PC-3 (cell line): ENCODE measurements around the gene VAV3. TPM values are rescaled to one million over a fixed set of nuclear protein-coding genes. Genes with fewer than 3 reads are reported as not detected.

Source experiments
- ATAC-seq: fragments of 200-7000 bp; cut with Tn5 transposase; 2 replicates; pipeline ENCODE4 v1.9.1; 2020; ENCODE audit warnings: mild to moderate bottlenecking, moderate library complexity
- BruUV-seq: library from RNA; stranded (reverse); fragments of 400-500 nt; replicated peaks from 2 replicates; lab custom pipeline; 2021; lab: Mats Ljungman, UMichigan
- CTCF ChIA-PET: fragments of 300-600 bp; sonication (Branson Sonifier 250); formaldehyde crosslinking; loops from one replicate; lab custom pipeline; 2022; ENCODE audit warnings: antibody characterized with exemption; lab: Charles Lee
- POLR2A ChIA-PET: fragments of 300-600 bp; sonication (Branson Sonifier 250); formaldehyde crosslinking; loops from one replicate; lab custom pipeline; 2022; ENCODE audit warnings: antibody characterized with exemption; ENCODE audit not compliant: unreplicated experiment; lab: Charles Lee
- DNase-seq: peaks from one replicate; pipeline ENCODE4 v3.0.0-alpha.2; 2015
- H2AFZ ChIP-seq: fragments of 300-600 bp; sonication (generic); 2 replicates; pipeline ENCODE4 v1.6.0; 2016; ENCODE audit warnings: antibody characterized with exemption, low read length
- H3F3A ChIP-seq: fragments of 300-600 bp; sonication (generic); one replicate; pipeline ENCODE4 v1.6.0; 2017; ENCODE audit warnings: antibody characterized with exemption, low read length, control low read depth, mild to moderate bottlenecking; ENCODE audit not compliant: unreplicated experiment
- H3K27ac ChIP-seq: fragments of 300-600 bp; sonication (generic); 2 replicates; pipeline ENCODE4 v1.5.1; 2016; ENCODE audit warnings: mild to moderate bottlenecking, low read length
- H3K27me3 ChIP-seq: fragments of 300-600 bp; sonication (generic); 2 replicates; pipeline ENCODE4 v1.6.1; 2016; ENCODE audit warnings: low read length, mixed read lengths
- H3K36me3 ChIP-seq: fragments of 300-600 bp; sonication (generic); 2 replicates; pipeline ENCODE4 v1.6.1; 2016; ENCODE audit warnings: low read depth, mixed run types, low read length, mixed read lengths
- H3K4me1 ChIP-seq: fragments of 300-600 bp; sonication (generic); 2 replicates; pipeline ENCODE4 v1.5.1; 2016; ENCODE audit warnings: low read length; ENCODE audit not compliant: insufficient read depth
- H3K4me2 ChIP-seq: fragments of 300-600 bp; sonication (generic); 2 replicates; pipeline ENCODE4 v1.6.0; 2016; ENCODE audit warnings: low read length
- H3K4me3 ChIP-seq: fragments of 300-600 bp; sonication (generic); 2 replicates; pipeline ENCODE4 v1.5.1; 2016; ENCODE audit warnings: mild to moderate bottlenecking, low read length, mixed read lengths
- H3K79me2 ChIP-seq: fragments of 300-600 bp; sonication (generic); 2 replicates; pipeline ENCODE4 v1.6.1; 2017; ENCODE audit warnings: low read length, mixed read lengths
- H3K9ac ChIP-seq: fragments of 300-600 bp; sonication (generic); 2 replicates; pipeline ENCODE4 v1.6.0; 2016; ENCODE audit warnings: mild to moderate bottlenecking, low read length
- H3K9me2 ChIP-seq: fragments of 300-600 bp; sonication (generic); replicated peaks from 2 replicates; pipeline ENCODE4 v1.6.1; 2016; ENCODE audit warnings: mixed run types, low read length, mixed read lengths
- H3K9me3 ChIP-seq: fragments of 300-600 bp; sonication (generic); 2 replicates; pipeline ENCODE4 v1.6.1; 2016; ENCODE audit warnings: low read length, mixed read lengths
- H4K20me1 ChIP-seq: fragments of 300-600 bp; sonication (generic); 2 replicates; pipeline ENCODE4 v1.6.1; 2016; ENCODE audit warnings: low read length, mixed read lengths
- EZH2 ChIP-seq: fragments of 300-600 bp; sonication (generic); IDR thresholded peaks from one replicate; pipeline ENCODE4 v1.6.1; 2017; ENCODE audit warnings: antibody characterized with exemption, mild to moderate bottlenecking, low read length; ENCODE audit not compliant: unreplicated experiment
- EZH2phosphoT487 ChIP-seq: fragments of 300-600 bp; sonication (generic); IDR thresholded peaks from 2 replicates; pipeline ENCODE4 v1.6.1; 2018; ENCODE audit warnings: mild to moderate bottlenecking, antibody characterized with exemption, low read length, borderline replicate concordance
- intact Hi-C: fragments of 100-400 bp; cut with micrococcal nuclease; formaldehyde crosslinking; loops from 2 replicates; pipeline ENCODE4 v1.9.0; 2023
- total RNA-seq: library from RNA; depleted of rRNA; stranded (reverse); fragments of >200 nt; gene quantifications from 2 replicates; pipeline ENCODE4 v1.2.3, GENCODE V29; 2014
- TF ChIP-seq, protein P1 (sequence below): fragments of 300-600 bp; sonication (generic); conservative IDR thresholded peaks from 2 replicates; pipeline ENCODE4 v1.5.1; 2017; ENCODE audit warnings: antibody characterized with exemption, low read depth, mild to moderate bottlenecking, low read length

Gene VAV3
- total RNA-seq, 1 experiment from 2014 or later = 0.73 TPM

- Histone ChIP-seq H3K27me3 (no peaks in the 10 kb centered on the region), H4K20me1 (no peaks in the 10 kb centered on the region), H3K36me3 (no peaks in the 10 kb centered on the region), H3K4me3 (no peak overlapping the region), H2AFZ (no peak overlapping the region), H3K4me2 (no peak overlapping the region), H3K4me1 (peaks cover 14% of the 10 kb centered on the region), H3K27ac (no peak overlapping the region), H3K79me2 (no peaks in the 10 kb centered on the region), H3F3A (no peaks in the 10 kb centered on the region), H3K9me2 (no peaks in the 10 kb centered on the region), H3K9me3 (no peaks in the 10 kb centered on the region), H3K9ac (no peak overlapping the region)
- ATAC-seq (no peak), DNase-seq (no peak)
- TF ChIP-seq, protein P1, sequence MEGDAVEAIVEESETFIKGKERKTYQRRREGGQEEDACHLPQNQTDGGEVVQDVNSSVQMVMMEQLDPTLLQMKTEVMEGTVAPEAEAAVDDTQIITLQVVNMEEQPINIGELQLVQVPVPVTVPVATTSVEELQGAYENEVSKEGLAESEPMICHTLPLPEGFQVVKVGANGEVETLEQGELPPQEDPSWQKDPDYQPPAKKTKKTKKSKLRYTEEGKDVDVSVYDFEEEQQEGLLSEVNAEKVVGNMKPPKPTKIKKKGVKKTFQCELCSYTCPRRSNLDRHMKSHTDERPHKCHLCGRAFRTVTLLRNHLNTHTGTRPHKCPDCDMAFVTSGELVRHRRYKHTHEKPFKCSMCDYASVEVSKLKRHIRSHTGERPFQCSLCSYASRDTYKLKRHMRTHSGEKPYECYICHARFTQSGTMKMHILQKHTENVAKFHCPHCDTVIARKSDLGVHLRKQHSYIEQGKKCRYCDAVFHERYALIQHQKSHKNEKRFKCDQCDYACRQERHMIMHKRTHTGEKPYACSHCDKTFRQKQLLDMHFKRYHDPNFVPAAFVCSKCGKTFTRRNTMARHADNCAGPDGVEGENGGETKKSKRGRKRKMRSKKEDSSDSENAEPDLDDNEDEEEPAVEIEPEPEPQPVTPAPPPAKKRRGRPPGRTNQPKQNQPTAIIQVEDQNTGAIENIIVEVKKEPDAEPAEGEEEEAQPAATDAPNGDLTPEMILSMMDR = no peak
- TF ChIP-seq EZH2 = no peak
- no peak for TF ChIP-seq EZH2phosphoT487
- POLR2A ChIA-PET = no interaction called here
- CTCF ChIA-PET = no interaction called here
- intact Hi-C loops = no loop called here
- BruUV-seq = no TSS peak
Measured at GRCh38 chr1:107548276-107548675, 416.7 kb downstream of the VAV3 start.

- no TSS peak for BruUV-seq
- H3F3A ChIP-seq = no peaks in the 10 kb centered on the region
- H3K9ac ChIP-seq = no peak overlapping the region
- no peak overlapping the region for H3K4me2 ChIP-seq
- no peak for ATAC-seq
- no peaks in the 10 kb centered on the region for H3K36me3 ChIP-seq
- H3K4me1 ChIP-seq = peaks cover 14% of the 10 kb centered on the region
- H3K27ac ChIP-seq = no peak overlapping the region
- H3K4me3 ChIP-seq = no peak overlapping the region
- no peak overlapping the region for H2AFZ ChIP-seq
- no peaks in the 10 kb centered on the region for H3K79me2 ChIP-seq
- no peaks in the 10 kb centered on the region for H3K9me3 ChIP-seq
- CTCF ChIA-PET = no interaction called here
- TF ChIP-seq, protein P1 = no peak
- no peak for TF ChIP-seq EZH2
- no peak for TF ChIP-seq EZH2phosphoT487
- H3K27me3 ChIP-seq = no peaks in the 10 kb centered on the region
- H3K9me2 ChIP-seq = no peaks in the 10 kb centered on the region
- H4K20me1 ChIP-seq = no peaks in the 10 kb centered on the region
- intact Hi-C loops = no loop called here
- DNase-seq = no peak
- POLR2A ChIA-PET = no interaction called here
Measured at GRCh38 chr1:107547363-107548155, 417.4 kb downstream of the VAV3 start.

GRCh38 chr1:107546576-107546975, 418.4 kb downstream of the VAV3 start:
- Histone ChIP-seq H3K4me1 (peaks cover 14% of the 10 kb centered on the region), H3K4me2 (no peak overlapping the region), H3F3A (no peaks in the 10 kb centered on the region), H3K27ac (no peak overlapping the region), H3K79me2 (no peaks in the 10 kb centered on the region), H3K4me3 (no peak overlapping the region), H3K9me2 (no peaks in the 10 kb centered on the region), H3K9ac (no peak overlapping the region), H4K20me1 (no peaks in the 10 kb centered on the region), H3K27me3 (no peaks in the 10 kb centered on the region), H3K9me3 (no peaks in the 10 kb centered on the region), H2AFZ (no peak overlapping the region), H3K36me3 (no peaks in the 10 kb centered on the region)
- ATAC-seq (no peak), DNase-seq (no peak)
- TF ChIP-seq, protein P1 = no peak
- TF ChIP-seq EZH2phosphoT487 = no peak
- TF ChIP-seq EZH2 = no peak
- POLR2A ChIA-PET = no interaction called here
- CTCF ChIA-PET = no interaction called here
- intact Hi-C loops = no loop called here
- BruUV-seq = no TSS peak
